ENCODE results near the gene CNTNAP2.

DNA sequence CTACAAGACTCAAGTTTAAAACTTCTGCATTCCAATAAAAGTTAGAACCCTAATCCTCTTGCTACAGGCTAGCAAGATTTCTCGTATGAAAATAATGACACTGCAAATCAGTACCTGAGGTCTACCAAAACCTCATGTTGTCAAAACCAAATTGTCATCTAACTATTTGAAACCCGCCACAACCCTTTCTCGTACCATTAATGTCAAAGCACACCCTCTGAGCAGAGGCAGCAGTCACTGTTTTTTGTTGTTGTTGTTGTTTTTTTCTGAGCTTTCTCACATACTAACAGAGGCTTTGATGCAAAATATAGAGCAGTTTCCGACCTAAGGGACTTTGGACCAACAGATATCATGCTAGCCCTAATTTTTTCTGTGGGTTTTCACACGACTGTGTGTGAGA is 1910.1 kb downstream of the CNTNAP2 start:
- TF ChIP-seq, protein P1, sequence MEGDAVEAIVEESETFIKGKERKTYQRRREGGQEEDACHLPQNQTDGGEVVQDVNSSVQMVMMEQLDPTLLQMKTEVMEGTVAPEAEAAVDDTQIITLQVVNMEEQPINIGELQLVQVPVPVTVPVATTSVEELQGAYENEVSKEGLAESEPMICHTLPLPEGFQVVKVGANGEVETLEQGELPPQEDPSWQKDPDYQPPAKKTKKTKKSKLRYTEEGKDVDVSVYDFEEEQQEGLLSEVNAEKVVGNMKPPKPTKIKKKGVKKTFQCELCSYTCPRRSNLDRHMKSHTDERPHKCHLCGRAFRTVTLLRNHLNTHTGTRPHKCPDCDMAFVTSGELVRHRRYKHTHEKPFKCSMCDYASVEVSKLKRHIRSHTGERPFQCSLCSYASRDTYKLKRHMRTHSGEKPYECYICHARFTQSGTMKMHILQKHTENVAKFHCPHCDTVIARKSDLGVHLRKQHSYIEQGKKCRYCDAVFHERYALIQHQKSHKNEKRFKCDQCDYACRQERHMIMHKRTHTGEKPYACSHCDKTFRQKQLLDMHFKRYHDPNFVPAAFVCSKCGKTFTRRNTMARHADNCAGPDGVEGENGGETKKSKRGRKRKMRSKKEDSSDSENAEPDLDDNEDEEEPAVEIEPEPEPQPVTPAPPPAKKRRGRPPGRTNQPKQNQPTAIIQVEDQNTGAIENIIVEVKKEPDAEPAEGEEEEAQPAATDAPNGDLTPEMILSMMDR (IDR thresholded peaks at IDR 0.05): no peak
- TF ChIP-seq POLR2AphosphoS5 (IDR thresholded peaks at IDR 0.05; ENCODE audit: low read depth, low read length) (no peak), SIN3A (IDR thresholded peaks at IDR 0.05; ENCODE audit: borderline replicate concordance, insufficient read depth, low read depth, low read length) (no peak), TCF7L2 (IDR thresholded peaks at IDR 0.05; ENCODE audit: low read depth, low read length) (no peak)
- TF ChIP-seq, protein P2, sequence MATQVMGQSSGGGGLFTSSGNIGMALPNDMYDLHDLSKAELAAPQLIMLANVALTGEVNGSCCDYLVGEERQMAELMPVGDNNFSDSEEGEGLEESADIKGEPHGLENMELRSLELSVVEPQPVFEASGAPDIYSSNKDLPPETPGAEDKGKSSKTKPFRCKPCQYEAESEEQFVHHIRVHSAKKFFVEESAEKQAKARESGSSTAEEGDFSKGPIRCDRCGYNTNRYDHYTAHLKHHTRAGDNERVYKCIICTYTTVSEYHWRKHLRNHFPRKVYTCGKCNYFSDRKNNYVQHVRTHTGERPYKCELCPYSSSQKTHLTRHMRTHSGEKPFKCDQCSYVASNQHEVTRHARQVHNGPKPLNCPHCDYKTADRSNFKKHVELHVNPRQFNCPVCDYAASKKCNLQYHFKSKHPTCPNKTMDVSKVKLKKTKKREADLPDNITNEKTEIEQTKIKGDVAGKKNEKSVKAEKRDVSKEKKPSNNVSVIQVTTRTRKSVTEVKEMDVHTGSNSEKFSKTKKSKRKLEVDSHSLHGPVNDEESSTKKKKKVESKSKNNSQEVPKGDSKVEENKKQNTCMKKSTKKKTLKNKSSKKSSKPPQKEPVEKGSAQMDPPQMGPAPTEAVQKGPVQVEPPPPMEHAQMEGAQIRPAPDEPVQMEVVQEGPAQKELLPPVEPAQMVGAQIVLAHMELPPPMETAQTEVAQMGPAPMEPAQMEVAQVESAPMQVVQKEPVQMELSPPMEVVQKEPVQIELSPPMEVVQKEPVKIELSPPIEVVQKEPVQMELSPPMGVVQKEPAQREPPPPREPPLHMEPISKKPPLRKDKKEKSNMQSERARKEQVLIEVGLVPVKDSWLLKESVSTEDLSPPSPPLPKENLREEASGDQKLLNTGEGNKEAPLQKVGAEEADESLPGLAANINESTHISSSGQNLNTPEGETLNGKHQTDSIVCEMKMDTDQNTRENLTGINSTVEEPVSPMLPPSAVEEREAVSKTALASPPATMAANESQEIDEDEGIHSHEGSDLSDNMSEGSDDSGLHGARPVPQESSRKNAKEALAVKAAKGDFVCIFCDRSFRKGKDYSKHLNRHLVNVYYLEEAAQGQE (IDR thresholded peaks at IDR 0.05; ENCODE audit: insufficient read depth in 1 of 2, low read depth in 2 of 2, low read length in 1 of 2): no peak
